ENCODE measurements around the gene CSMD2. TPM values are rescaled to one million over a fixed set of nuclear protein-coding genes. Genes with fewer than 3 reads are reported as not detected.

The CSMD2 gene
- total and polyA plus RNA-seq, 2 experiments from 2014 or later = 5.3 to 16.6 TPM

GRCh38 chr1:33634806-33635205, 530.2 kb downstream of the CSMD2 start:
- H3K27ac Mint-ChIP-seq = no peak overlapping the region; the same call in 1 of the 2 replicates
- H3F3A ChIP-seq (replicated peaks; ENCODE audit: low read depth) = no peaks in the 10 kb centered on the region
- ATAC-seq = peak; percentile 71
- peaks cover 22% of the 10 kb centered on the region for H3K4me1 Mint-ChIP-seq
- no peak overlapping the region for H3K4me2 ChIP-seq
- peaks cover 28% of the 10 kb centered on the region for H3K36me3 Mint-ChIP-seq (ENCODE audit: low read depth)
- H3K9me2 ChIP-seq (ENCODE audit: insufficient read depth) = peaks cover 16% of the 10 kb centered on the region; the same call in 1 of the 2 replicates
- no peaks in the 10 kb centered on the region for H3K79me2 ChIP-seq (replicated peaks; ENCODE audit: insufficient read depth)
- no peak overlapping the region for H3K4me3 ChIP-seq
- H3K4me3 Mint-ChIP-seq = no peak overlapping the region
- peaks cover 7% of the 10 kb centered on the region; the same call in 1 of the 2 replicates for H3K4me1 ChIP-seq (ENCODE audit: insufficient read depth)
- no peak for TF ChIP-seq NANOG (IDR thresholded peaks at IDR 0.05; ENCODE audit: borderline replicate concordance)
- TF ChIP-seq, protein P1, sequence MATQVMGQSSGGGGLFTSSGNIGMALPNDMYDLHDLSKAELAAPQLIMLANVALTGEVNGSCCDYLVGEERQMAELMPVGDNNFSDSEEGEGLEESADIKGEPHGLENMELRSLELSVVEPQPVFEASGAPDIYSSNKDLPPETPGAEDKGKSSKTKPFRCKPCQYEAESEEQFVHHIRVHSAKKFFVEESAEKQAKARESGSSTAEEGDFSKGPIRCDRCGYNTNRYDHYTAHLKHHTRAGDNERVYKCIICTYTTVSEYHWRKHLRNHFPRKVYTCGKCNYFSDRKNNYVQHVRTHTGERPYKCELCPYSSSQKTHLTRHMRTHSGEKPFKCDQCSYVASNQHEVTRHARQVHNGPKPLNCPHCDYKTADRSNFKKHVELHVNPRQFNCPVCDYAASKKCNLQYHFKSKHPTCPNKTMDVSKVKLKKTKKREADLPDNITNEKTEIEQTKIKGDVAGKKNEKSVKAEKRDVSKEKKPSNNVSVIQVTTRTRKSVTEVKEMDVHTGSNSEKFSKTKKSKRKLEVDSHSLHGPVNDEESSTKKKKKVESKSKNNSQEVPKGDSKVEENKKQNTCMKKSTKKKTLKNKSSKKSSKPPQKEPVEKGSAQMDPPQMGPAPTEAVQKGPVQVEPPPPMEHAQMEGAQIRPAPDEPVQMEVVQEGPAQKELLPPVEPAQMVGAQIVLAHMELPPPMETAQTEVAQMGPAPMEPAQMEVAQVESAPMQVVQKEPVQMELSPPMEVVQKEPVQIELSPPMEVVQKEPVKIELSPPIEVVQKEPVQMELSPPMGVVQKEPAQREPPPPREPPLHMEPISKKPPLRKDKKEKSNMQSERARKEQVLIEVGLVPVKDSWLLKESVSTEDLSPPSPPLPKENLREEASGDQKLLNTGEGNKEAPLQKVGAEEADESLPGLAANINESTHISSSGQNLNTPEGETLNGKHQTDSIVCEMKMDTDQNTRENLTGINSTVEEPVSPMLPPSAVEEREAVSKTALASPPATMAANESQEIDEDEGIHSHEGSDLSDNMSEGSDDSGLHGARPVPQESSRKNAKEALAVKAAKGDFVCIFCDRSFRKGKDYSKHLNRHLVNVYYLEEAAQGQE (IDR thresholded peaks at IDR 0.05; ENCODE audit: unreplicated experiment) = no peak
- TF ChIP-seq ZNF462 (CRISPR knock-in tag; IDR thresholded peaks at IDR 0.05) = no peak
- TF ChIP-seq, protein P2, sequence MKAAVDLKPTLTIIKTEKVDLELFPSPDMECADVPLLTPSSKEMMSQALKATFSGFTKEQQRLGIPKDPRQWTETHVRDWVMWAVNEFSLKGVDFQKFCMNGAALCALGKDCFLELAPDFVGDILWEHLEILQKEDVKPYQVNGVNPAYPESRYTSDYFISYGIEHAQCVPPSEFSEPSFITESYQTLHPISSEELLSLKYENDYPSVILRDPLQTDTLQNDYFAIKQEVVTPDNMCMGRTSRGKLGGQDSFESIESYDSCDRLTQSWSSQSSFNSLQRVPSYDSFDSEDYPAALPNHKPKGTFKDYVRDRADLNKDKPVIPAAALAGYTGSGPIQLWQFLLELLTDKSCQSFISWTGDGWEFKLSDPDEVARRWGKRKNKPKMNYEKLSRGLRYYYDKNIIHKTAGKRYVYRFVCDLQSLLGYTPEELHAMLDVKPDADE (IDR thresholded peaks at IDR 0.05) = no peak
- TF ChIP-seq, protein P3, sequence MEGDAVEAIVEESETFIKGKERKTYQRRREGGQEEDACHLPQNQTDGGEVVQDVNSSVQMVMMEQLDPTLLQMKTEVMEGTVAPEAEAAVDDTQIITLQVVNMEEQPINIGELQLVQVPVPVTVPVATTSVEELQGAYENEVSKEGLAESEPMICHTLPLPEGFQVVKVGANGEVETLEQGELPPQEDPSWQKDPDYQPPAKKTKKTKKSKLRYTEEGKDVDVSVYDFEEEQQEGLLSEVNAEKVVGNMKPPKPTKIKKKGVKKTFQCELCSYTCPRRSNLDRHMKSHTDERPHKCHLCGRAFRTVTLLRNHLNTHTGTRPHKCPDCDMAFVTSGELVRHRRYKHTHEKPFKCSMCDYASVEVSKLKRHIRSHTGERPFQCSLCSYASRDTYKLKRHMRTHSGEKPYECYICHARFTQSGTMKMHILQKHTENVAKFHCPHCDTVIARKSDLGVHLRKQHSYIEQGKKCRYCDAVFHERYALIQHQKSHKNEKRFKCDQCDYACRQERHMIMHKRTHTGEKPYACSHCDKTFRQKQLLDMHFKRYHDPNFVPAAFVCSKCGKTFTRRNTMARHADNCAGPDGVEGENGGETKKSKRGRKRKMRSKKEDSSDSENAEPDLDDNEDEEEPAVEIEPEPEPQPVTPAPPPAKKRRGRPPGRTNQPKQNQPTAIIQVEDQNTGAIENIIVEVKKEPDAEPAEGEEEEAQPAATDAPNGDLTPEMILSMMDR (conservative IDR thresholded peaks at IDR 0.05; ENCODE audit: low read depth in 2 of 2) = peak; percentile 81 to 86
- TF ChIP-seq CREB1 (CRISPR knock-in tag; IDR thresholded peaks at IDR 0.05; ENCODE audit: low read depth) = 0 out of 2 replicates have a peak, but pooled peaks have one; percentile 26
- no peak for TF ChIP-seq JUNB (IDR thresholded peaks at IDR 0.05; ENCODE audit: unreplicated experiment)
- TF ChIP-seq ZNF114 (CRISPR knock-in tag; IDR thresholded peaks at IDR 0.05) = no peak
- no peak for TF ChIP-seq STAT1 (IDR thresholded peaks at IDR 0.05; ENCODE audit: unreplicated experiment)
- TF ChIP-seq ZNF331 (CRISPR knock-in tag; IDR thresholded peaks at IDR 0.05; ENCODE audit: low read depth) = no peak
- no peak for TF ChIP-seq EZH2 (IDR thresholded peaks at IDR 0.05; ENCODE audit: low read depth, unreplicated experiment)
- TF ChIP-seq EZH2phosphoT487 (IDR thresholded peaks at IDR 0.05; ENCODE audit: unreplicated experiment) = no peak
- TF ChIP-seq POLR2AphosphoS5 (IDR thresholded peaks at IDR 0.05; ENCODE audit: low read depth) = no peak
- peaks cover 10% of the 10 kb centered on the region for H3K27me3 Mint-ChIP-seq (ENCODE audit: insufficient read depth, low read depth, poor library complexity)
- no peaks in the 10 kb centered on the region for H3K27me3 ChIP-seq (ENCODE audit: insufficient read depth)
- no peaks in the 10 kb centered on the region for H4K20me1 ChIP-seq (replicated peaks; ENCODE audit: insufficient read depth)
- H3K9me3 Mint-ChIP-seq = no peaks in the 10 kb centered on the region; the same call in 2 of the 3 replicates
- no peak overlapping the region for H2AFZ ChIP-seq
- DNase-seq (ENCODE audit: low spot score) = peak; percentile 87
- H3K27ac ChIP-seq (ENCODE audit: low read depth) = no peak overlapping the region
- no peaks in the 10 kb centered on the region for H3K36me3 ChIP-seq (ENCODE audit: insufficient read depth)
